Fibroblast of mammary gland (primary cell): ENCODE data around the gene KIF5C.

Experiments
- DNase-seq: peaks from one replicate; pipeline ENCODE4 v3.0.0-alpha.2; 2010; ENCODE audit warnings: low read depth
- H3K4me3 ChIP-seq: 2 replicates; pipeline ENCODE4 v1.5.1; 2011; ENCODE audit warnings: low read depth, mild to moderate bottlenecking, low read length, moderate library complexity; ENCODE audit not compliant: control insufficient read depth
- CTCF ChIP-seq: conservative IDR thresholded peaks from 2 replicates; pipeline ENCODE4 v1.5.1; 2011; ENCODE audit warnings: low read depth, low read length, inconsistent platforms; ENCODE audit not compliant: control insufficient read depth, insufficient read depth

Gene KIF5C

DNA sequence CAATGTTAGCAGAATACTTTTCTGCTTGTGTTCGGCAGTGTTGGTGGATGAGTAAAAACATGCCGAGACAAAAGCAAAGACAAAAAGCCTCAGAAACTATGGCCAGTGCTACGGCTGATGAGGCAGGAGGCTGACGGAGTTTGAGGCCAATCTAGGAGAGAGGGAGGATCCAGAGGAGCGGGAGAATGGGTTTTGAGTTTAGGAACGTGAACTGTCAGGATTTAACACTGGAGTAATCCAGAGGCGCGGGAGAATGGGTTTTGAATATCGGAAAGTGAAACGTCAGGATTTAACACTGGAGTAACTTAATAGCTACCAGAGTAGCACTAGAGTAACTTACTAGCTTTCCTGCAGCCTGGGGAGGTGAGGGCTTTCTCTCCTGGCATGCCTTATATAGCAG is 200.8 kb downstream of the KIF5C start:
- H3K4me3 ChIP-seq = no peak overlapping the region

More for the DNA sequence above, 200.8 kb downstream of the KIF5C start:
- peak; percentile 3 for DNase-seq
- no peak for TF ChIP-seq CTCF
